ENCODE measurements around the gene IGSF9. TPM values are rescaled to one million over a fixed set of nuclear protein-coding genes. Genes with fewer than 3 reads are reported as not detected.

Gene IGSF9
- total and polyA plus RNA-seq, 2 experiments from 2014 or later = 10.3 to 27.6 TPM

GRCh38 chr1:159919236-159919865 is 26.1 kb downstream of the IGSF9 start (continued):
- no peak for TF ChIP-seq REST (IDR thresholded peaks at IDR 0.05; ENCODE audit: unreplicated experiment)

- no peaks in the 10 kb centered on the region for H3K9me2 ChIP-seq (ENCODE audit: insufficient read depth)
- no peak for DNase-seq (ENCODE audit: low spot score)
- peaks cover 11% of the 10 kb centered on the region for H3K36me3 Mint-ChIP-seq (ENCODE audit: low read depth)
- no peaks in the 10 kb centered on the region for H3K36me3 ChIP-seq (ENCODE audit: insufficient read depth)
- H3K9me3 Mint-ChIP-seq = no peaks in the 10 kb centered on the region
- no peaks in the 10 kb centered on the region for H3F3A ChIP-seq (replicated peaks; ENCODE audit: low read depth)
- no peak overlapping the region for H2AFZ ChIP-seq
- no peak overlapping the region for H3K27ac ChIP-seq (ENCODE audit: low read depth)
- no peaks in the 10 kb centered on the region; the same call in 1 of the 2 replicates for H3K79me2 ChIP-seq (replicated peaks; ENCODE audit: insufficient read depth)
- peaks cover 17% of the 10 kb centered on the region for H3K27me3 Mint-ChIP-seq (ENCODE audit: insufficient read depth, low read depth, poor library complexity)
- no peak for ATAC-seq
- no peak overlapping the region for H3K4me2 ChIP-seq
- 0 out of 2 replicates have a peak, but pooled peaks cover 2% of the 10 kb centered on the region for H3K27me3 ChIP-seq (ENCODE audit: insufficient read depth)
- H3K27ac Mint-ChIP-seq = no peak overlapping the region
- H4K20me1 ChIP-seq (replicated peaks; ENCODE audit: insufficient read depth) = no peaks in the 10 kb centered on the region
- peaks cover 49% of the 10 kb centered on the region for H3K4me1 Mint-ChIP-seq
- no peak overlapping the region for H3K4me3 ChIP-seq
- H3K4me3 Mint-ChIP-seq = no peak overlapping the region
- H3K4me1 ChIP-seq (ENCODE audit: insufficient read depth) = peaks cover 27% of the 10 kb centered on the region
- TF ChIP-seq ZNF114 (CRISPR knock-in tag; IDR thresholded peaks at IDR 0.05) = no peak
- no peak for TF ChIP-seq EZH2 (IDR thresholded peaks at IDR 0.05; ENCODE audit: low read depth, unreplicated experiment)
- TF ChIP-seq, protein P1, sequence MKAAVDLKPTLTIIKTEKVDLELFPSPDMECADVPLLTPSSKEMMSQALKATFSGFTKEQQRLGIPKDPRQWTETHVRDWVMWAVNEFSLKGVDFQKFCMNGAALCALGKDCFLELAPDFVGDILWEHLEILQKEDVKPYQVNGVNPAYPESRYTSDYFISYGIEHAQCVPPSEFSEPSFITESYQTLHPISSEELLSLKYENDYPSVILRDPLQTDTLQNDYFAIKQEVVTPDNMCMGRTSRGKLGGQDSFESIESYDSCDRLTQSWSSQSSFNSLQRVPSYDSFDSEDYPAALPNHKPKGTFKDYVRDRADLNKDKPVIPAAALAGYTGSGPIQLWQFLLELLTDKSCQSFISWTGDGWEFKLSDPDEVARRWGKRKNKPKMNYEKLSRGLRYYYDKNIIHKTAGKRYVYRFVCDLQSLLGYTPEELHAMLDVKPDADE (IDR thresholded peaks at IDR 0.05) = no peak
These were observed 26.8 kb downstream of the IGSF9 start for GRCh38 chr1:159918352-159919200.

- ATAC-seq (no peak), DNase-seq (ENCODE audit: low spot score) (no peak)
- no peak overlapping the region for H3K27ac ChIP-seq (ENCODE audit: low read depth)
- H3F3A ChIP-seq (replicated peaks; ENCODE audit: low read depth) = no peaks in the 10 kb centered on the region
- Mint-ChIP-seq H3K4me3 (no peak overlapping the region), H3K4me1 (peaks cover 48% of the 10 kb centered on the region), H3K27ac (no peak overlapping the region), H3K36me3 (ENCODE audit: low read depth) (peaks cover 11% of the 10 kb centered on the region), H3K27me3 (ENCODE audit: insufficient read depth, low read depth, poor library complexity) (peaks cover 17% of the 10 kb centered on the region), H3K9me3 (no peaks in the 10 kb centered on the region)
- H3K79me2 ChIP-seq (replicated peaks; ENCODE audit: insufficient read depth) = no peaks in the 10 kb centered on the region; the same call in 1 of the 2 replicates
- H3K4me3 ChIP-seq = no peak overlapping the region
- H3K27me3 ChIP-seq (ENCODE audit: insufficient read depth) = no peaks in the 10 kb centered on the region
- H3K4me1 ChIP-seq (ENCODE audit: insufficient read depth) = peaks cover 21% of the 10 kb centered on the region
- H3K36me3 ChIP-seq (ENCODE audit: insufficient read depth) = no peaks in the 10 kb centered on the region
- no peak overlapping the region for H3K4me2 ChIP-seq
- H2AFZ ChIP-seq = no peak overlapping the region
- H4K20me1 ChIP-seq (replicated peaks; ENCODE audit: insufficient read depth) = no peaks in the 10 kb centered on the region
- H3K9me2 ChIP-seq (ENCODE audit: insufficient read depth) = no peaks in the 10 kb centered on the region
- TF ChIP-seq POLR2AphosphoS5 (IDR thresholded peaks at IDR 0.05; ENCODE audit: low read depth) (no peak), JUNB (IDR thresholded peaks at IDR 0.05; ENCODE audit: unreplicated experiment) (no peak), ZNF114 (CRISPR knock-in tag; IDR thresholded peaks at IDR 0.05) (no peak), EZH2phosphoT487 (IDR thresholded peaks at IDR 0.05; ENCODE audit: unreplicated experiment) (no peak), EZH2 (IDR thresholded peaks at IDR 0.05; ENCODE audit: low read depth, unreplicated experiment) (no peak), REST (IDR thresholded peaks at IDR 0.05; ENCODE audit: unreplicated experiment) (no peak)
- TF ChIP-seq, protein P2, sequence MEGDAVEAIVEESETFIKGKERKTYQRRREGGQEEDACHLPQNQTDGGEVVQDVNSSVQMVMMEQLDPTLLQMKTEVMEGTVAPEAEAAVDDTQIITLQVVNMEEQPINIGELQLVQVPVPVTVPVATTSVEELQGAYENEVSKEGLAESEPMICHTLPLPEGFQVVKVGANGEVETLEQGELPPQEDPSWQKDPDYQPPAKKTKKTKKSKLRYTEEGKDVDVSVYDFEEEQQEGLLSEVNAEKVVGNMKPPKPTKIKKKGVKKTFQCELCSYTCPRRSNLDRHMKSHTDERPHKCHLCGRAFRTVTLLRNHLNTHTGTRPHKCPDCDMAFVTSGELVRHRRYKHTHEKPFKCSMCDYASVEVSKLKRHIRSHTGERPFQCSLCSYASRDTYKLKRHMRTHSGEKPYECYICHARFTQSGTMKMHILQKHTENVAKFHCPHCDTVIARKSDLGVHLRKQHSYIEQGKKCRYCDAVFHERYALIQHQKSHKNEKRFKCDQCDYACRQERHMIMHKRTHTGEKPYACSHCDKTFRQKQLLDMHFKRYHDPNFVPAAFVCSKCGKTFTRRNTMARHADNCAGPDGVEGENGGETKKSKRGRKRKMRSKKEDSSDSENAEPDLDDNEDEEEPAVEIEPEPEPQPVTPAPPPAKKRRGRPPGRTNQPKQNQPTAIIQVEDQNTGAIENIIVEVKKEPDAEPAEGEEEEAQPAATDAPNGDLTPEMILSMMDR (conservative IDR thresholded peaks at IDR 0.05; ENCODE audit: low read depth in 2 of 2) = no peak
These were observed 27.7 kb downstream of the IGSF9 start for GRCh38 chr1:159917533-159918351.
